Measurements from ENCODE around the gene DCLRE1B. TPM values are rescaled to one million over a fixed set of nuclear protein-coding genes. Genes with fewer than 3 reads are reported as not detected.

DCLRE1B gene
- polyA plus RNA-seq, 1 donor from 2014 or later, result 7.3 TPM

GRCh38 chr1:113903501-113904292 lies 1.4 kb upstream of the DCLRE1B start:
- Histone ChIP-seq H3K4me3 (ENCODE audit: low read length) (peak overlapping the region; percentile 93), H4K20me1 (ENCODE audit: insufficient read depth) (no peaks in the 10 kb centered on the region), H3K27me3 (ENCODE audit: insufficient read depth, low read depth, low read length) (no peaks in the 10 kb centered on the region), H3K9ac (ENCODE audit: low read length) (peak overlapping the region; percentile 90), H3F3A (ENCODE audit: insufficient read depth, low read length, poor library complexity, severe bottlenecking) (peaks cover 6% of the 10 kb centered on the region), H3K9me2 (ENCODE audit: insufficient read depth, low read length) (no peaks in the 10 kb centered on the region), H3K36me3 (ENCODE audit: insufficient read depth, low read length) (no peaks in the 10 kb centered on the region), H3K27ac (ENCODE audit: low read length) (peak overlapping the region; percentile 94), H3K79me2 (replicated peaks; ENCODE audit: insufficient read depth, low read length) (peaks cover 13% of the 10 kb centered on the region), H3K9me3 (ENCODE audit: low read length) (no peaks in the 10 kb centered on the region), H3K4me2 (ENCODE audit: low read length) (peak overlapping the region; percentile 84), H2AFZ (ENCODE audit: low read depth, low read length) (no peak overlapping the region)
- TF ChIP-seq POLR2AphosphoS5 (IDR thresholded peaks at IDR 0.05), result no peak
- no peak for TF ChIP-seq REST (IDR thresholded peaks at IDR 0.05; ENCODE audit: borderline replicate concordance)
- no peak for TF ChIP-seq EZH2 (IDR thresholded peaks at IDR 0.05; ENCODE audit: borderline replicate concordance, insufficient read depth, low read length, poor library complexity, severe bottlenecking)
- no peak for TF ChIP-seq TAF1 (IDR thresholded peaks at IDR 0.05; ENCODE audit: low read depth)
- no peak for TF ChIP-seq RAD21 (conservative IDR thresholded peaks at IDR 0.05)
- TF ChIP-seq, protein P1, sequence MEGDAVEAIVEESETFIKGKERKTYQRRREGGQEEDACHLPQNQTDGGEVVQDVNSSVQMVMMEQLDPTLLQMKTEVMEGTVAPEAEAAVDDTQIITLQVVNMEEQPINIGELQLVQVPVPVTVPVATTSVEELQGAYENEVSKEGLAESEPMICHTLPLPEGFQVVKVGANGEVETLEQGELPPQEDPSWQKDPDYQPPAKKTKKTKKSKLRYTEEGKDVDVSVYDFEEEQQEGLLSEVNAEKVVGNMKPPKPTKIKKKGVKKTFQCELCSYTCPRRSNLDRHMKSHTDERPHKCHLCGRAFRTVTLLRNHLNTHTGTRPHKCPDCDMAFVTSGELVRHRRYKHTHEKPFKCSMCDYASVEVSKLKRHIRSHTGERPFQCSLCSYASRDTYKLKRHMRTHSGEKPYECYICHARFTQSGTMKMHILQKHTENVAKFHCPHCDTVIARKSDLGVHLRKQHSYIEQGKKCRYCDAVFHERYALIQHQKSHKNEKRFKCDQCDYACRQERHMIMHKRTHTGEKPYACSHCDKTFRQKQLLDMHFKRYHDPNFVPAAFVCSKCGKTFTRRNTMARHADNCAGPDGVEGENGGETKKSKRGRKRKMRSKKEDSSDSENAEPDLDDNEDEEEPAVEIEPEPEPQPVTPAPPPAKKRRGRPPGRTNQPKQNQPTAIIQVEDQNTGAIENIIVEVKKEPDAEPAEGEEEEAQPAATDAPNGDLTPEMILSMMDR (IDR thresholded peaks at IDR 0.05; ENCODE audit: poor library complexity, severe bottlenecking), result no peak
- TF ChIP-seq EP300 (conservative IDR thresholded peaks at IDR 0.05; ENCODE audit: poor library complexity, severe bottlenecking), result no peak
- no peak for TF ChIP-seq SMC3 (conservative IDR thresholded peaks at IDR 0.05; ENCODE audit: poor library complexity)
- TF ChIP-seq MXI1 (conservative IDR thresholded peaks at IDR 0.05; ENCODE audit: poor library complexity, severe bottlenecking), result no peak

DNA sequence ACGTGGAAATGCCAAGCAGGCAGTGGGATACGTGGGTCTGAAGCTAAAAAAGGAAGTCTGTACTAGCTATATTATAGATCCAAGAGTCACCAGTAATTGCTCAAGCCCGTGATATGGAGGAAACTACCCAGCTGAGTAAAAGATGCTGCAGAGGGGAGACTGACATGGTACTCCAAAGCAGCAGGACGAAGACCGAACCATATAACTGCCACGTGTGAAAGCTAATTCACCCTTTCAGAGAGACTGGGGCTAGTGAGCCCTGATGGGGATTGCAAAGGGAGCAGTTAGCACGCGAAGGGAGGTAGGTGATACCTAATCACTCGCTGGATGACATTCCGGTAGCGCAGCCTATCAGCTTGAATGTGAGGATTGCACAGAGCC lies 843 bp upstream of the DCLRE1B start:
- TF ChIP-seq TAF1 (IDR thresholded peaks at IDR 0.05; ENCODE audit: low read depth) (no peak), REST (IDR thresholded peaks at IDR 0.05; ENCODE audit: borderline replicate concordance) (no peak), RAD21 (conservative IDR thresholded peaks at IDR 0.05) (no peak), SMC3 (conservative IDR thresholded peaks at IDR 0.05; ENCODE audit: poor library complexity) (no peak), MXI1 (conservative IDR thresholded peaks at IDR 0.05; ENCODE audit: poor library complexity, severe bottlenecking) (no peak), POLR2AphosphoS5 (IDR thresholded peaks at IDR 0.05) (no peak)
- TF ChIP-seq, protein P1 (IDR thresholded peaks at IDR 0.05; ENCODE audit: poor library complexity, severe bottlenecking), result no peak

More for the DNA sequence above, 843 bp upstream of the DCLRE1B start:
- Histone ChIP-seq H3F3A (ENCODE audit: insufficient read depth, low read length, poor library complexity, severe bottlenecking) (peaks cover 6% of the 10 kb centered on the region), H3K9ac (ENCODE audit: low read length) (peak overlapping the region; percentile 90), H3K27ac (ENCODE audit: low read length) (peak overlapping the region; percentile 94), H3K4me3 (ENCODE audit: low read length) (peak overlapping the region; percentile 93), H3K79me2 (replicated peaks; ENCODE audit: insufficient read depth, low read length) (peaks cover 13% of the 10 kb centered on the region), H3K9me2 (ENCODE audit: insufficient read depth, low read length) (no peaks in the 10 kb centered on the region), H3K4me2 (ENCODE audit: low read length) (peak overlapping the region; percentile 84), H3K27me3 (ENCODE audit: insufficient read depth, low read depth, low read length) (no peaks in the 10 kb centered on the region), H2AFZ (ENCODE audit: low read depth, low read length) (peak overlapping the region; percentile 22), H3K9me3 (ENCODE audit: low read length) (no peaks in the 10 kb centered on the region), H4K20me1 (ENCODE audit: insufficient read depth) (no peaks in the 10 kb centered on the region), H3K36me3 (ENCODE audit: insufficient read depth, low read length) (no peaks in the 10 kb centered on the region)
